HG03139 (cell line): ENCODE results near the gene SETD6.

ENCODE experiments used
- ATAC-seq: cut with Tn5 transposase; IDR thresholded peaks from one replicate; pipeline ENCODE4 v1.9.1; 2021; ENCODE audit not compliant: unreplicated experiment

The SETD6 gene

GRCh38 chr16:58507195-58507962 is 7.9 kb upstream of the SETD6 start:
- ATAC-seq = no peak

DNA sequence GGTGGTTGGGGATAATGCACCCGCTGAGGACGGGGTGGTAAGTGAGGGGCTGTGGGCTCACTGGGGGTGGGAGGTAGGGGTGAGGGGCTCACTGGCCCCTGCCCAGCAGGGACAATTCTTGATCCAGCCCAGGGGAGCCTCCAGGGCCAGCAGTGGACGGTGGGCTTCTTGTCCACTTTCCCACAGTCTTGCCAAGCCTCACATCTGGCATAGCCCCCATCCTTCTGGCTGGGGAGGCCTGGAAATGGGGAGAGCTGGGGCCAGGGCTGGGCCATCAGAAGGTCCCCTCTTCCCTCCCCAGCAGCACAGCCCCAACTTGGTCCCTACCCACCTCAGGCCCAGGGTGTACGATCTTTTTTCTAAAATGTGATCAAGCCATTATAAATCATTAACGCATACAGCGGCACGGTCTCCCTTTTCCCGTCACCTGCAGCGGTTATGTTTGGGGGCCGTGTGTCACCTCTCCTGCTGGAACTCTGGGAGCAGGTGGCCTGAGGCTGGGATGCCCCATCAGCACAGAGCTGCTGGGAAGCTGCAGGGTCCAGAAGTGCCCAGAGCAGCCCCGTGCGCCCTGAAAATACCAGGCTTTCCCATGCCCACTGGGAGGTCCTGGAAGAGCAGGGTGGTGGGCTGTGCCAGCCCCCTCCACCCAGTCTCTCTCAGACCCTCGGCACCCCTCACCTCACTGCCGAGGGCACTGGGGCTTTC is 7.2 kb upstream of the SETD6 start:
- ATAC-seq = no peak

- ATAC-seq = no peak
These were observed 6.6 kb upstream of the SETD6 start for GRCh38 chr16:58508671-58509251.

DNA sequence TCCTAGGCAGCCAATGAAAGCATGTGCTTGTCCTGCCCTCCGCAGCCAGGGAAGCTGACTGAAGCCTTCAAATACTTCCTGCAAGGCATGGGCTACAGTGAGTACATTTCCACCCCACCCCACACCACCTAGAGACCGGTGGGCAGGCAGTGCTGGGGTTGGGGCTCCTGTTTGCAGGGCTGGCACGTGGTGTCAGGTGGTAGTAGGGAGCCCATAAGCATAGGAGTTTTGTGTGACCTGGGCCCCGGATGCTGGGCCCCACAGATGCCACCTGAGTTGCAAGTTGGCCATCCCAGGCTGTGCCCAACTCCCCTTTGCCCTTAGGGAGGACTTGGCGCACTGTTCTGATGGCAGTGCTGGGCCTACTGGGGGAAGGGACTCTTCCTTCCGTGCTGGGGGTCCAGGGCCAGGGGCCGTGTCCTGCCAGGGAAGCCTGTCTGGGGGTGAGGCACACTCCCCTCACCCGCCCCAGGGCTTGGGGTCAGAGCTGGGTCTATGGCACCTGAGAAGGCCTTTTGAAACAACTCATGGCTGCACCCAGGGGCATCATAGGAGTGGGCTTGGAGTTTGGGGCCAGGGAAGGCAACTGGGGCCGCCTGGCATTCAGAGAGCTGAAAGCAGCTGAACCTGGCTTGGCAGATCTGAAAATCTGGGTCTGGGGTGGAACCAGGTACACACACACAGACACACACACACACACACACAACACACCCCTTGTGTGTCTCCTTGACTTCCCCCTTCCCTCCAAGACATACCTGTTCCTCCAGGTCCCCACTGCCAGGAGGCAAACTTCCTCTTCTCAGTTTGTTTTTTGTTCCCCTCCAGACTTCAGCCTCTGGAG is 5.8 kb upstream of the SETD6 start:
- ATAC-seq = no peak

- no peak for ATAC-seq
These were observed 5.1 kb upstream of the SETD6 start for GRCh38 chr16:58510097-58510775.

GRCh38 chr16:58510776-58511628 is 4.3 kb upstream of the SETD6 start:
- ATAC-seq = no peak

GRCh38 chr16:58511933-58512815 is 3.1 kb upstream of the SETD6 start:
- no peak for ATAC-seq

- ATAC-seq = no peak
These were observed 1.4 kb upstream of the SETD6 start for GRCh38 chr16:58513874-58514273.

DNA sequence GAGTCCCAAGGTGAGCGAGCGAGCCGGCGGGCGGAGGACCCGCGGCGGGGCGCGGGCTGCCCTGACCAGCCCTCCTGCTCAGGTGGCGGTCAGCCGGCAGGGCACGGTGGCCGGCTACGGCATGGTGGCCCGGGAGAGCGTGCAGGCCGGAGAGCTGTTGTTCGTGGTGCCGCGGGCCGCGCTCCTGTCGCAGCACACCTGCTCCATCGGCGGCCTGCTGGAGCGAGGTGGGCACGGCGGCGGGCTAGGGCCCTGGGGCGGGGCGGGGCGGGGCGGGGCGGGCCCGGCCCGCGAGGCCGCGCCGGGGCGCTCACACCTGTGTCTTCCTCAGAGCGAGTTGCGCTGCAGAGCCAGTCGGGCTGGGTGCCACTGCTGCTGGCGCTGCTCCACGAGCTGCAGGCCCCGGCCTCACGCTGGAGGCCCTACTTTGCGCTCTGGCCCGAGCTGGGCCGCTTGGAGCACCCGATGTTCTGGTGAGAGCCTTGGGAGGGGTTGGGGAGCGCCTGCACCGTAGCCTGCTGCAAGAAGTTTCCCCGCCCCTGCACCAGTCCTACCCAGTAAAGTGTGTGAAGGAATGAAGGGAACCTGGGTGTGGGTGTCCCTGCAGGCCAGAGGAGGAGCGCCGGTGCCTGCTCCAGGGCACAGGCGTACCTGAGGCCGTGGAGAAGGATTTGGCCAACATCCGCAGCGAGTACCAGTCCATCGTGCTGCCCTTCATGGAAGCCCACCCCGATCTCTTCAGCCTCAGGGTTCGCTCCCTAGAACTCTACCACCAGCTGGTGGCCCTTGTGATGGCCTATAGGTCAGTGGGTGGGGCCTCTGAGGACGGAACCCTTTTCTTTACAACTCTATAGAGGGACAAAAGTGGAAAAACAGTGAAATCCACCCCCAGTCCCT is 802 bp downstream of the SETD6 start:
- peak; percentile 34 for ATAC-seq

DNA sequence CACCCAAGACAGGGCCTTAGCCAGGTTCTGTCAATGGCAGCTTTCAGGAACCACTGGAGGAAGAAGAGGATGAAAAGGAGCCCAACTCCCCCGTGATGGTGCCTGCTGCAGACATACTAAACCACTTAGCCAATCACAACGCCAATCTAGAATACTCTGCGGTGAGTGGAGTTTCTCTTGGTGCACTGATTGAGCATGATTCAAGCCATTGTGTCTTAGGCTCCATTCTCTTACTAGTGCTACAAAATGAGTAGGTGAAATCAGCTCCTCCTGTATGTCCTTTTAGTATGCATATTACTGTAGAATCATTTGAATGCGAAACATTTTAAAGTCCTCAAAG is 1.4 kb downstream of the SETD6 start:
- no peak for ATAC-seq

- ATAC-seq = no peak
These were observed 3.0 kb downstream of the SETD6 start for GRCh38 chr16:58518083-58518979.

GRCh38 chr16:58518980-58519368 is 3.7 kb downstream of the SETD6 start:
- no peak for ATAC-seq

DNA sequence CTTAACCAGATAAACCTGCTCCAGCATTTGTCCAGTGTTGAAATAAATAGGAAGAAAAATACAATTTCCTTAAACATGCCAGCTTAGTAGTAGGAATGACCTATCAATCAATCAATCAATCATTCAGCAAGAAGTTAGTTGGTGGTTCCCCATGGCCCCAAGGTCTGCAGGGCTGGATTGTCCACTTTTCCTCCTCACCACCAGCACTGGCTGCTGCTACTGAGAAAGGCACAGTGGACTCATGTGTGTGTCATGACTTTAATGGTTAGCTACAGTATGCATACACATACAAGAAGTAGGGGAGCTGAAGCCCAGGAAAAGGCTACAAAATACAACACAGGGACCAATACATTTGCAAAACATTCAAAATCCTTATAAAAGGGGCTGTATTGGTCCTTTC is 4.4 kb downstream of the SETD6 start:
- ATAC-seq = no peak

DNA sequence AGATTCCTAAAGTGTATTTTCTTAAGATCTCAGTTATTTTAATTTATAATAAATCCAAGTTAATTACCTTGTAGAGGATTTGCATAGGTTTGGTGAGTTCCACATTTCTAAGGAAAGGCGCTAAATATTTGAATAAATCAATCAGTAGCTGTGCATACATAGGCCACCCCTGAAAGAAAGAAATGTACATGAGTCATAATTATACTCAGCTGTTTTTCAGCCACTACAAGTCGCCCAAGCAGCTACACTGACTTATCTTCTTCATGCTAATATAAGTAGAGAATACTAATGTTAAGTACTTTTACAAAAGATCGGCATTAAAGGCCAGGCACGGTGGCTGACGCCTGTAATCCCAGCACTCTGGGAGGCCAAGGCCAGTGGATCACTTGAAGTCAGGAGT is 14.9 kb downstream of the SETD6 start:
- ATAC-seq = no peak

GRCh38 chr16:58532414-58532813 is 17.1 kb downstream of the SETD6 start:
- ATAC-seq = no peak

DNA sequence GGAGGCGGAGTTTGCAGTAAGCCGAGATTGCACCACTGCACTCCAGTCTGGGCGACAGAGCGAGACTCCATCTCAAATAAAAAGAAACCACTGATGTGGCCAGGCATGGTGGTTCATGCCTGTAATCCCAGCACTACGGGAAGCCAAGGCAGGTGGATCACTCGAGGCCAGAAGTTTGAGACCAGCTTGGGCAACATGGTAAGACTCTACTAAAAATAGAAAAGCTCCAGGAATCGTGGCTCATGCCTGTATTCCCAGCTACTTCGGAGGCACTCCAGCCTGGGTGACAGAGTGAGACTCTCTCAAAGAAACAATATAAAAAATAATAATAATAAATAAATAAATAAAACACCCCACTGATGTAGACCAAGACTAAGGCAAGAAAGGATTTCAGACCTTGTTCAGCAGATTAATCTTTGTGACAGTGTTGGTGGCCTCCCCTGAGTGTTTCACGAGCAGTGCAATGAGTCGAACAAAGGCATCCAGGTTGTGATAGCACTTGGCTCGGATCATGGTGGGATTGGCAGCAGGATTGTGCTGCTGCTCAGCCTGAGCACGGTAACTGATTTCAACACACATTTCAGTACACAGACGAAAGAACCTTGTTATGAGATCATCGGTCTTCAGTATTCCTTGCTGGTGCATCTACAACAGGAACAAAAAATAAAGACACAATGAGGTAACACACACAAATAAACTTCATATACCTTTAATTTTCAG is 18.6 kb downstream of the SETD6 start:
- ATAC-seq = no peak
